OCI-LY3 (cell line): Measurements from ENCODE around the gene CDKN1B.

Experiments
- CTCF ChIP-seq: fragments of 200-600, 300-600 bp; sonication (generic); IDR thresholded peaks from 2 replicates; pipeline ENCODE4 v1.5.1; 2014; ENCODE audit warnings: antibody characterized with exemption, low read length, low read depth
- EZH2phosphoT487 ChIP-seq: fragments of 200-600 bp; shearing (Covaris generic); IDR thresholded peaks from 2 replicates; pipeline ENCODE4 v1.6.1; 2018; ENCODE audit warnings: antibody characterized with exemption, mixed run types, low read depth

- no peak for TF ChIP-seq CTCF
- no peak for TF ChIP-seq EZH2phosphoT487
These were observed 11.2 kb upstream of the CDKN1B start for GRCh38 chr12:12705838-12706520.
